CD4-positive, alpha-beta T cell treated with Interleukin-17A for 1 hour (primary cell): ENCODE data around the gene CFB.

Experiments used
- DNase-seq: peaks from one replicate; pipeline ENCODE4 v3.0.0-alpha.2; 2020

Gene CFB

DNA sequence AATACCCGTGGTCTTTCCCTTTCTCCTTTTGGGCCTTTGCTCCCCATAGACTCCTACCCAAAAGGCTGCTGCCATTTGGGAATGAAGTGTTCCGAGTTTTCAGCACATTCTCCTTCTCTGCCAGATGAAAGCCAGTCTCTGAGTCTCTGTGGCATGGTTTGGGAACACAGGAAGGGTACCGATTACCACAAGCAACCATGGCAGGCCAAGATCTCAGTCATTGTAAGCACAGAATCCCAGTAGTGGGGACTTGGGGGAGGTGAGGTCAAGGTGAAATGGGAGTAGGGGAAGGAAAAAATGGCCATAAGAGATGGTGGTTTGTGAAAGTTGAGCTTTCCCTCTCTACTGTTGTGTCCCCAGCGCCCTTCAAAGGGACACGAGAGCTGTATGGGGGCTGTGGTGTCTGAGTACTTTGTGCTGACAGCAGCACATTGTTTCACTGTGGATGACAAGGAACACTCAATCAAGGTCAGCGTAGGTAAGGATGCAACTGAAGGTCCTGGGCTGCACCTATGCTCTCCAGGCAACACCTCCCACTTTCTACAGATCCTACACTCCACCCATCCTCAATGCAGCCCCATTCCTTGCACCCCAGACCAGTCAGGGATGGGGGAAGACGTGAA, 4.1 kb downstream of the CFB start:
- no peak for DNase-seq

DNA sequence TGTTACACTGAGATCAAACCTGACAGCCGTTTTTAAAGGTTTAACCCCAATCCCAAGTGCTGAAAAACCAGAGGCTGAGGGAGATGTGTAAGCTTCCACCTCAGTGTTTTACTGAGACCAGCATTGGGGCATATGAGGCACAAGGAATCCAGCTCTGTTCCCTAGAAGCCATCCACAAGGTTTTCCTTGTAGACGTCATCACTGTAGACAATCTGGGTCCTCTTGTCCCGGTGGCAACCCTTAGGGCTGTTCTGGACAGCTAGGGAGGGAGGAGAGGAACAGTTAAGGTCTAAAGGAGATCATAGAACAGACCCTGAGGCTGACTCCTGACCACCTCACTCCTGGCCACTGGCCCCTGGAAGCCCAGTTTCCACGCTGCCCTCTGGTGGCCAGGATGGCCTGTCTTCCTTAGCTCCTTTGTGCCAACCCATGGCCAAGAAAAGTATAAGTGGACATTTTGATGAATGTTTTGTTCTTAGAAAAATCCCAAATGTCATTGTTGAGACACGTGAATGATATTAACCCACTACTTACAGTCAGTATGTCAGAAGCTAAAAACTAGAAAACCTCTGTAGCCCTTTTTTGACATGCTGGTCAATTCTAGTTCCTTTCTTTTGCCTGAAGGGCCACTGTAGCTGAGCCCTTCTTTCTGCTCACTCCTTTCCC, 6.4 kb downstream of the CFB start:
- peak; percentile 39 for DNase-seq

DNA sequence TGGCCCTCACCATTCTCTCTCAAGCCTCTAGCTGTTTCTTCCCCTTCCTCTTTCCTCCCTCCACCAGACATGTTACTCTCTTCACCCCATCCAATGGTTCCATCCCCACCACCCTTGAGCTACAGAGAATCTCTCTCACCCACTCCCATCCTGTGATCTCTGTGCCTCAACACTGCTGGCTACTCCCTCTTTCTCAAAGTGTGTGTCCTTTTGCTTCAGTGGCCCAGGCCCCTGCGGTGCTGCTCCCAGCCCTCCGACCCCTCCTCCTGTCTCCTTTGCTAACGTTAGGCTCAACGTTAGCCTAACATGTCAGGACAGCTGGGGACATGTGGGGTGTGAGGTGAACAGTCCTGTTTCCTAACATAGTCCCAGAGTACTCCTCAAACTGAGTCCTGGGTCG, 7.0 kb downstream of the CFB start:
- no peak for DNase-seq

DNA sequence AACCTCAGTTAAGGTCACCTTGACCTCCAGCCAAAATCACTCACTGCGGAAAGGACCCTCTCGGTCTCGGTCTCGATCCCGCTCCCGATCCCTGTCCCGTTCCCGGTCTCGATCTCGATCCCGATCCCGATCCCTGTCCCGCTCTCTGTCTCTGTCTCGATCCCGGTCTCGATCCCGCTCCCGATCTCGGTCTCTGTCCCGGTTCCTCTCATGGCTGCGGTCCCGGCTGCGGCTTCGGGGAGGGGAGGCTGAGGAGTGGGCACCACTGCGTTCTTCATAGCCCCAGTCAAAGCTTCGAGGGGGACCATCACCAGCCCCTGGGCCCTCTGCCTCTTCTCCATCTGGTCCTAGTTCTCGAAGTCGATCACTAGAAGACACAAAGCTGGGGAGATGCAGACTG, 8.6 kb downstream of the CFB start:
- no peak for DNase-seq

DNA sequence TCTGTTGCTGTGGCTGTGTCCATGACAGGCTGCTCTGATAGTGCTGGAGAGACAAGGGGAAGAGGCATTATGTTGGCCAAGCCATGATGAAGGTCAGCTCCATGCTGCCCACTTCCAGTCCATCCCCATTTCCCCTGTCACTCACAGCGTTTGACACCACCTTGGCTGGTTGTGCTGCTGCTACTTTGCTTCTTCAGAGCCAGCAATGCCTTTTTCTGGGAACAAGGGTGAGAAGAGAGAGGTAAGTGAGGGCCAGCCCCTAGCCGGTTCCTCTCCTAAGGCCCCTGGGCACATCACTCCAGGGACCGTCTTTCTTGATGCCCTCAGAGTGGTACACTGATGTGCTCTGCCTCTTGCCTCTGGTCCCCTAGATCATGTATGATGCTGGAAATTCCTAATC, 10.9 kb downstream of the CFB start:
- no peak for DNase-seq

DNA sequence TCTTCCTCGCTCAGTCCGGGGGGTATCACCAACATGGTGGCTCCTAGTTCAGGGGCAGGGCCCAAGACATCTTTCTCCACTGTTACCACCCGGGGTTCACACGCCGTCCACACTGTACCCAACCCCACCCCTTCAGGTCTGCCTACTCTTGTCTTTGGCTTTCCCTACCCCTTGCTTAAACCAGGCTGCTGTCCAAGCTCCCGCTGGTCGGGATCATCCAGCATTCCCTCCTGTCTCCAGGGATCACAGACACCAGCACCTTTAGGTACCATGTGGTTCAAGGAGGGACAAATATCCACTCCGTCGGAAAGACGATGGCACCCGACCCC, 12.5 kb downstream of the CFB start:
- DNase-seq, result no peak

DNA sequence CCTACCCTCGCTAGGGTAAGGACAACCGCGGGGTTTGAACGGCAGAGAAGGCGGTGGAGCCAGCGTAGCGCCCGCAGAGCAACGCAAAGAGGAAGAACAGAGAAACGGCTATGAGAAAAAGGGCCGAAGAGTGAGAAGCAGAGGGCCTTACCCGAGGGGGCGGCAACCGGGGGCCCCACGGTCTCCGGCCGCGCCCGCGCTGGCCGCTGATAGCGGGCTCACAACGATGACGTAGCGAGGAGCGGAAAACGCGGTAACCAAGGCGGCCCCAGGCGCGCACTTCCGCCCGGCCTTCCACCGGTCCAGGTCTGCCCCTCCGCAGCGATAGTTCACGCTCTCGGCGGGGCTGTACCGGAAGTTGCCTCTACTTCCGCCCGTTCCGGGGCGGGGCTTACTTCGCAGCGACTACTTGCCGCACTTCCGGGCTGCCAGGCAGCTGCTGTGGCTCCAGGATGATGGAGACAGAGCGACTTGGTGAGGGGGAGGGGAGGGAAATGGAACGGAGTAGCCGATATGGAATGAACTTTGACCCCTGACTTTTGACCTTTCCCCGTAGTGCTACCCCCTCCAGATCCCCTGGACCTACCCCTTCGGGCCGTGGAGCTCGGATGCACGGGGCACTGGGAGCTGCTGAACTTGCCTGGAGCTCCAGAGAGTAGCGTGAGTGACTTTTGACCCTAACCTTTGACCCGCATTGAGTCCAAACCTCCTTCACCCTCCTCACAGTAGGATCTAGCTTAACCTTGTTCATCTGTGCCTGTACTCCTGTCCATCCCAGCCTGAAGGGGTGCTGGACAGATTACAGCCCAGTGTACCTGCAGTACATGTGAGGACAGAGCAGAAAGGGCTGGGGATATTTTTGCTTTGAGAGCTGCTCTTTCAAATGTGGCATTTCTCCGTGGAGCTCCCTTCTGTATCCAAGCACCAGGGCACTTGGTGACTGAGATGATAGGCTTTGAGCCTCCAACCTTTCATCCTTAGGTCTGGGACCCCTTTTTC, 13.1 kb downstream of the CFB start, which contains the start of the genes NELFE and SKIC2:
TSS of gene NELFE (minus strand) at position 231 of the 999 bp plus-strand sequence. CDS start 525 bp downstream, outside the sequence.
TSS of gene SKIC2 (plus strand) at position 435 of the 999 bp plus-strand sequence. CDS start at position 453, 18 bp downstream.
- peak; percentile 99 for DNase-seq

DNA sequence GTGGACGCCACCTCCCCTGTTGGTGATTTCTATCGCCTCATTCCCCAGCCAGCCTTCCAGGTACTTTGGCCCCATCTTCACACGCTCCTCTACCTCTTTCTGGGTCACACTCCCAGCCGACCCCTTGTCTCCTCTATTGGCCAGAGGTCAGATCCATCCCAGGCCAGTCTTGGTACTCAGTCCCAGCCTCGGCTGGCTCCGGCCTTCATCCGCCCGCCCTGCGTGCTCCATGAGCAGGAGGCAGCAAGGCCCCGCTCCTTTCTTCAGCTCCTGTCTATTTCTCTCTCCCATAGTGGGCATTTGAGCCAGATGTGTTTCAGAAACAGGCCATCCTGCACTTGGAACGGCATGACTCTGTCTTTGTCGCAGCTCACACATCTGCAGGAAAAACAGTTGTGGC, 15.7 kb downstream of the CFB start:
- DNase-seq, result no peak

DNA sequence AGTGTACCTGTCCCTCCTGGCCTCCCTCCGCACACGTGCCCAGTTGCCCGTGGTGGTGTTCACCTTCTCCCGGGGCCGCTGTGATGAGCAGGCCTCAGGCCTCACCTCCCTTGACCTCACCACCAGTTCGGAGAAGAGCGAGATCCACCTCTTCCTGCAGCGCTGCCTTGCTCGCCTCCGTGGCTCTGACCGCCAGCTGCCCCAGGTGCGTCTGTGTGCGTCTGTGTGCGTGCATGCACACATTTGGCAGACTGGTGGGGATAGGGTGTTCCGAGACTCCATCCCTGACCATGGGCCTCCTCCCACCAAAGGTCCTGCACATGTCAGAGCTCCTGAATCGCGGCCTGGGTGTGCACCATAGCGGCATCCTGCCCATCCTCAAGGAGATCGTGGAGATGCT, 18.0 kb downstream of the CFB start:
- no peak for DNase-seq

DNA sequence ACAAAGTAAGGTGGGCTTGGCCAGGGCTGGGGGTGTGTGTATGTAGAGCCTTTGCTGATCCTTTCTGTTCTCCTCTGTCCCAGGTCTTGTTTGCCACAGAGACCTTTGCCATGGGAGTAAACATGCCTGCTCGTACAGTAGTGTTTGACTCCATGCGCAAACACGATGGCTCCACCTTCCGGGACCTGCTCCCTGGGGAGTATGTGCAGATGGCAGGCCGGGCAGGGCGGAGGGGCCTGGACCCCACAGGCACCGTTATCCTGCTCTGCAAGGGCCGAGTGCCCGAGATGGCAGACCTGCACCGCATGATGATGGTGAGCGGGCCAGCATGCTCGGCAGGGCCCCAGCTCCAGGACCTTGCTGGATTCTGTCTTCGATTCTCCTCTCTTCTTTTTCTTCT, 19.8 kb downstream of the CFB start:
- no peak for DNase-seq

DNA sequence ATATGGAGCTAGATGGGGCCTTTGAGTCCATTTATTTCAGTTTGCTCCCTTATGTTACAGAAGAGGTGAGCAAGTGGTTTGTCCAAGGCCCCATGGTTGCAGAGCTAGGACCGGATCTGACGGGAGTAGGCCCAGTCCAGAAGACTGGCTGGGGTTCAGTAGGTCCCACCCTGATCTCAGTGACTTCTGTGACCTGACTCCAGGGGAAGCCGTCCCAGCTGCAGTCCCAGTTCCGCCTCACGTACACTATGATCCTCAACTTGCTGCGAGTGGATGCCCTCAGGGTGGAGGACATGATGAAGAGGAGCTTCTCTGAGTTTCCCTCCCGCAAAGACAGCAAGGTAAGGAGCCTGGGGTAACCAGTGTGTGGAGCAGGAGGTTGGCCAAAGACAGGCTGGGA, 20.6 kb downstream of the CFB start:
- DNase-seq, result no peak

DNA sequence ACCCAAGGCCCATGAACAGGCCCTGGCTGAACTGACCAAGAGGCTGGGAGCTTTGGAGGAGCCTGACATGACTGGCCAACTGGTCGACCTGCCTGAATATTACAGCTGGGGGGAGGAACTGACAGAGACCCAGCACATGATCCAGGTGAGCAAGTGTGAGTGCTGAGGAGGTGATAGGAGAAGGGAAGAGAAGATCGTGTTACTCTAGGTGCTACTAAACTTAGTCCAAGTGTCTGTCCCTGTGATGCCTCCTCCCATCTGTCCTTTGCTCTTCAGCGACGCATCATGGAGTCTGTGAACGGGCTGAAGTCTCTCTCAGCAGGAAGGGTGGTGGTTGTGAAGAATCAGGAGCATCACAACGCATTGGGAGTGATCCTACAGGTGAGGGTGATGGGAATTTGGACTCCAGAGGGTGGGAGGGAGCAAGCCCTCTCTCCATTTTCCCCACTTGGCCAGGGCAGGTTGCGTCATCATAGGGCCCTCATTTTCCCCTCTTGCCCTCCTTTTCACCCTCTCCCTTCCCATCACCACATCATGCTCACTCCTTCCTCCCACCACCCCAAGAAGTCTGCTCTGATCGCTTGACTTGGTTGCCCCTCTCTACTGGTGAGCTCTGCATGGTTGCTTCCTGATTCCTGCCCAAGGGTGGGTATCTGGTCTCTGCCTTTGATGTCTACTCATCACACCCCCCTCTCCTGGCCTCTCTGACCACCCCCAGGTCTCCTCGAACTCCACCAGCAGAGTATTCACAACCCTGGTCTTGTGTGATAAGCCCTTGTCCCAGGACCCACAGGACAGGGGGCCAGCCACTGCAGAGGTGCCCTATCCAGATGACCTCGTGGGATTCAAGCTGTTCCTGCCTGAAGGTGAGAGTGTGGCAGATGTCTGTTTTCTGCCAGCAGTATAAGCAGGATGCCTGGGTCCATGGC, 21.4 kb downstream of the CFB start:
- DNase-seq, result no peak

DNA sequence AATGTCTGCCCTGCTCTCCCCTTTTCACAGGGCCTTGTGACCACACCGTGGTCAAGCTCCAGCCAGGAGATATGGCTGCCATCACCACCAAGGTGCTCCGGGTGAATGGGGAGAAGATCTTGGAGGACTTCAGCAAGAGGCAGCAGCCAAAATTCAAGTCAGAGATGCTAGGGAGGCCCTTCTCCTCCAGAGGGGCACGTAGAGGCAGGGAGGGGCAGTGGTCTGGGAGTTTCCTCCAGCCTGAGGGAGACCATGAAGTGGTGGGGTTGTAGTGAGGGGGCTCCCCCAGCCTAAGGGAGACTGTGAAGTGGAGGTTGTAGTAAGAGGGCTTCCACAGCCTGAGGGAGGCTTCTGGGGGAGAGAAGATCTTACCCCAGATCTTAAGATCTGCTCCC, 22.0 kb downstream of the CFB start:
- no peak for DNase-seq

DNA sequence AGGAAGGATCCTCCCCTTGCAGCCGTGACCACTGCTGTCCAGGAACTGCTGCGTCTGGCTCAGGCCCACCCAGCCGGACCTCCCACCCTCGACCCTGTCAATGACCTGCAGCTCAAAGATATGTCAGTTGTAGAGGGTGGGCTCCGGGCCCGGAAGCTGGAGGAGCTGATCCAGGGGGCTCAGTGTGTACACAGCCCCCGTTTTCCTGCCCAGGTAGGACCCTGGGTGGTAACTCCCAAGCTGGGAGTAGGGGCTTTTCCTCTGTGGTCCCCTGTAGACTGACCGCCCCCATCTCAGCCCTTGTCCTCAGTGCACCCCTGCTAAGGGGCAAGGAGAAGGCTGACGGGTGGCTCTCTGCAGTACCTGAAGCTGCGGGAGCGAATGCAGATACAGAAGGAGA, 22.4 kb downstream of the CFB start:
- DNase-seq, result no peak

DNA sequence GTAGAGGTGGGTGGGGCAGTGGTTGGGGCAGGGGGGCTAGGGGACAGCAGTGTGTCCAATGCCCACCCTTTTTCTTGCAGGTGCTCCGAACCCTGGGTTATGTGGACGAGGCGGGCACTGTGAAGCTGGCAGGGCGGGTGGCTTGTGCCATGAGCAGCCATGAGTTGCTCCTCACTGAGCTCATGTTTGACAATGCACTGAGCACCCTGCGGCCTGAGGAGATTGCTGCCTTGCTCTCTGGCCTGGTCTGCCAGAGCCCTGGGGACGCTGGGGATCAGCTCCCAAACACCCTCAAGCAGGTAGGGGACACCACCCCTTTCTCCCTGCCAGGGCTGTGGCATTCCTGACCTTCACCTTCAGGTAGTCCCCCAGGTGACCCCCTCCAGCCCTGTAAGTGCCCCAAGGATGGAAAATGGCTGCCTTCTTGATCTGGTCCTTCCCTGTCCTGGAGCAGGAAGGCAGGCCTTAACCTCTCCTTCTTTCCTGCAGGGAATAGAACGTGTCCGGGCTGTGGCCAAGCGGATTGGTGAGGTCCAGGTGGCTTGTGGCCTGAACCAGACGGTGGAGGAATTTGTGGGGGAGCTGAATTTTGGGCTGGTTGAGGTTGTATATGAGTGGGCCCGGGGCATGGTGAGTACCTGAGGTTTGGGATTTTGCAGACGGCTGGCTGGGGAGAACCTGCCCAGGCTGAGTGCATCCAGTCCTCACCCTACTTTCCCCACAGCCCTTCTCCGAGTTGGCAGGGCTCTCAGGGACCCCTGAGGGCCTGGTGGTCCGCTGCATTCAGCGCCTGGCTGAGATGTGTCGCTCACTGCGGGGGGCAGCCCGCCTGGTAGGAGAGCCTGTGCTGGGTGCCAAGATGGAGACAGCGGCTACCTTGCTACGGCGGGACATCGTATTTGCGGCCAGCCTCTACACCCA, 23.2 kb downstream of the CFB start:
- no peak for DNase-seq

DNA sequence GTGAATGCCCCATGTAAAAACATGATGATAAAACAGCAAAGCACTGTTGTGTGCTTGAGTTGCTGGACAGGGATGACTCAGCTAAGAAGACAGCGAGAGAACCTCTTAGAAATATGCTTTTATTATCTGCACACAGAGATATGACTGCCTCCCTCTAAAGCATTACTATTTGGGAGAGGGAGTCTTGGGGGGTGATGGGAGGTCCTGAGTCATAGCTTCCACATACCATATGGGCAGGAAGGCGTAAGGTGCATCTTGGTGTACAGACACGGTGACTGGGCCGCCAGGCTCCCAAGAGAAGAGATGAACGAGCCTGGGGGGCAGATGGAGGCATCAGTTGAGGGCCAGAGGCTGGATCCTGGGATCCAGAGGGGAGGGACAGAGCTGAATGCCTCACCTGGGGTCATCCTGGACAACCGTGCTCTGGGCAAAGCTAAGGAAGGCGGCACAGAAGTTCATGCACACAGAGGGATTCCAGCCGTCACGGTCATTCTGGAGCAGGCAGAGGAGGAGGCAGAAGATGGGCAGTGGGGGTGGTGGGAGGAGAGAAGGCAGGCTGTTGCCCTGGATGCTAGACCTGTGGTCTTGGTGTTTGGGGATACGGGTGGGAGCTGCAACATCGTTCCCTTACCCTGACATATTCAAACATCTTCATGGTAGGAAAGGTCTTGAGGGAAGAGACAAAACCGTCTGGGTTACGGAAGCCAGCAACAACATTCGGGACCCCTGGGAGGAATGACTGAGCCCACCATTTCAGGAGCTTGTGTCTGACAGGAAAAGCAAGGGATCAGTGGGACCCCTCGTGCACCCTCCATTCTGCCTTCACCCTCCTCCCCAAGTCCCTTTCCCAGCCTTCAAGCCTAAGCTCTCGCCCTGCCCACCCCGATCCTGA, 24.1 kb downstream of the CFB start:
- DNase-seq, result no peak

DNA sequence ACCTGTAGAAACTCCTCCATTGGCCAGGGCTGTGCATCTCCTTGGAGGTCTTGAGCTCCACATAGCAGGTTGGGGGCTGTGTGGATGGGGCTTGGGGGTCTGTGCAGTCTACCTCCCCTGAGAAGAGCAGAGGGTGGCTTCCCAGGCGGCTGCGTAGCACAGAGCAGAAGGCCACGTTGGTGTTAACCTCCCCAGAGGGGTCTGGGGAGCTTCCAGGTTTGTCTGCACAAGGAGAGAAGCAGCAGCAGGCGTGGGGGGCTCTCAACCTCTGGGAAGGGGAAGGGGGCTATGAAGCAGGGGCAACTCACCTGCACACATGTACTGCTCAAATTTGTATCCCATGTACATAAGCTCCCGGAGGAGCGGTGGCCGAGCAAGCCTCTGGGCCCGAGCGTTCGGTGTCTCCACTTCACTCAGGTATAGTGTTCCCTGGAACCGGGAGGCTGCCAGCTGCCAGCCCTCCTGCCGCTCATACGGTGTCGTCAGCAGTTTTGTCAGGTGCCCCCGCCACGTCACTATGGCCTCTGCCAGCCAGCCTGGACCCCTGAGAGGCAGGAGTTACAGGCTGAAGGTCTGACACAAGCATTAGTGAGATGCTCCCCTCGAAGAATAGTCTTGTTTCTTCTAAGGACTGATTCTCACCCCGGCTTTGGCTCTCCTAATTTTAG, 24.8 kb downstream of the CFB start:
- DNase-seq, result no peak

DNA sequence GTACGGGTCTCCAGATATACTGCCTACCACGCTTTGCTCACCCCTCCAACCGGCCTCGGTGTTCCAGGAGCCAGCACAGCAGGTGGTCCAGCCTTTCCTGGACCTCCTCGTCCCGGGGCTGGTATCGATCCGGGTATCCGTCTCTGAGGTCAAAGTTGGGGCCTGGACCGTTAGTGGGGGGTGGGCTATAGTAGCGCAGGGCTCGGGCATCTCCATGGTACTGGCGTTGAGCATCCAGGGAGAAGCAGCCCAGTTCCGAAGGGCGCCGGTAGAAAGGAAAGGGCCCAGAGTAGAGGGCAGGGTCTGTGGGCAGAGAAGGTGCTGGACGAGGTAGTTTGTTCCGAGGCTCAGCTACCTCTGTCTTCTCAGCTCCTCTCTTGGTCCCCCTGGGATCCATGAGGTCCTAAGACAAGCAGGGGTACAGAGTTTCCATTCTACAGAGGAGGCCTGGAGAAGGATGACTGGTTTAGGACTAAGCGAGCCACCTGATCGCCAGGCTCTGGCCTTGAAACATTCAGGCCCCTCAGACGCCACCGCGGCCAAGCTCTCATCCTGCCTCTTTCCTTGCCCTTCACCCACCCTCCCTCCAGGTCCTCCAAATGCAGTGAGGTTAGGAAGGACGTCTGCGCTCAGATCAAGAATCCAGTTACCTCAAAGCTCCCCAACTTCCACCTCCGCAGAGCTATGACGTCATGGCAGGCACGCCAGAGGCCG, 25.5 kb downstream of the CFB start:
- DNase-seq, result no peak
